ENCODE results near the gene ABRACL. TPM values are rescaled to one million over a fixed set of nuclear protein-coding genes. Genes with fewer than 3 reads are reported as not detected.

Gene ABRACL
- total RNA-seq, 4 donors from 2014 or later, result 1.5 to 3.0 (median 1.8) TPM; not detected in 1

GRCh38 chr6:139068846-139069245 lies 40.3 kb downstream of the ABRACL start:
- H3K9me3 ChIP-seq, result no peaks in the 10 kb centered on the region
- ATAC-seq (no peak), DNase-seq (no peak)
- H3K4me3 ChIP-seq, result no peak overlapping the region
- intact Hi-C loops (cut with DNase I; ENCODE audit: low total_unique reads), result no loop called here
- no peak overlapping the region for H3K27ac ChIP-seq
- TF ChIP-seq CTCF (IDR thresholded peaks at IDR 0.05 in 4 of 5, conservative IDR thresholded peaks at IDR 0.05 in 1 of 5) (no peak), POLR2A (IDR thresholded peaks at IDR 0.05) (no peak)
- in situ Hi-C loops (cut with MboI; ENCODE audit: low sequenced_read_pairs in 4 of 4), result no loop called here
- peaks cover 14 to 15% of the 10 kb centered on the region in 2 donors for H3K4me1 ChIP-seq
- no peaks in the 10 kb centered on the region for H3K27me3 ChIP-seq
- H3K36me3 ChIP-seq, result no peaks in the 10 kb centered on the region

GRCh38 chr6:139073118-139073517 lies 44.6 kb downstream of the ABRACL start:
- Histone ChIP-seq H3K4me3 (no peak overlapping the region), H3K9me3 (no peaks in the 10 kb centered on the region), H3K27me3 (no peaks in the 10 kb centered on the region), H3K4me1 (no peaks in the 10 kb centered on the region), H3K36me3 (no peaks in the 10 kb centered on the region), H3K27ac (no peak overlapping the region)
- in situ Hi-C loops (cut with MboI; ENCODE audit: low sequenced_read_pairs in 4 of 4) (no loop called here), intact Hi-C loops (cut with DNase I; ENCODE audit: low total_unique reads) (no loop called here)
- no peak for TF ChIP-seq CTCF (IDR thresholded peaks at IDR 0.05 in 4 of 5, conservative IDR thresholded peaks at IDR 0.05 in 1 of 5)
- no peak for TF ChIP-seq POLR2A (IDR thresholded peaks at IDR 0.05)
- DNase-seq, result no peak
- no peak for ATAC-seq

- in situ Hi-C loops (cut with MboI; ENCODE audit: low sequenced_read_pairs in 4 of 4), result no loop called here
- TF ChIP-seq CTCF (IDR thresholded peaks at IDR 0.05 in 4 of 5, conservative IDR thresholded peaks at IDR 0.05 in 1 of 5), result no peak
- no peak for TF ChIP-seq POLR2A (IDR thresholded peaks at IDR 0.05)
- Histone ChIP-seq H3K9me3 (no peaks in the 10 kb centered on the region), H3K4me1 (peaks cover 12 to 17% of the 10 kb centered on the region in 2 donors), H3K27me3 (no peaks in the 10 kb centered on the region), H3K36me3 (no peaks in the 10 kb centered on the region), H3K27ac (no peak overlapping the region), H3K4me3 (no peak overlapping the region)
- intact Hi-C loops (cut with DNase I; ENCODE audit: low total_unique reads), result no loop called here
- ATAC-seq (no peak), DNase-seq (no peak)
Observed at GRCh38 chr6:139079018-139079417, 50.5 kb downstream of the ABRACL start.

- no peaks in the 10 kb centered on the region for H3K9me3 ChIP-seq
- in situ Hi-C loops (cut with MboI; ENCODE audit: low sequenced_read_pairs in 4 of 4) (no loop called here), intact Hi-C loops (cut with DNase I; ENCODE audit: low total_unique reads) (loop anchor here (5.0 kb wide), 1 partner anchor 57 kb away; the partner anchor contains the start of gene HECA)
- peak overlapping the region; percentile 50 to 80 (median 70) for H3K27ac ChIP-seq
- H3K4me1 ChIP-seq, result peaks cover 12 to 17% of the 10 kb centered on the region in 2 donors
- TF ChIP-seq CTCF (IDR thresholded peaks at IDR 0.05 in 4 of 5, conservative IDR thresholded peaks at IDR 0.05 in 1 of 5) (no peak), POLR2A (IDR thresholded peaks at IDR 0.05) (no peak)
- H3K4me3 ChIP-seq, result no peak overlapping the region
- no peaks in the 10 kb centered on the region for H3K27me3 ChIP-seq
- DNase-seq (peak; percentile 24 to 31), ATAC-seq (peak; percentile 90 to 99)
- no peaks in the 10 kb centered on the region for H3K36me3 ChIP-seq
Observed at GRCh38 chr6:139080255-139080920, 51.8 kb downstream of the ABRACL start.
